ENCODE measurements around the gene GPR132. TPM values are rescaled to one million over a fixed set of nuclear protein-coding genes. Genes with fewer than 3 reads are reported as not detected.

The GPR132 gene
- total RNA-seq, 1 donor from 2014 or later, result 1.5 TPM

DNA sequence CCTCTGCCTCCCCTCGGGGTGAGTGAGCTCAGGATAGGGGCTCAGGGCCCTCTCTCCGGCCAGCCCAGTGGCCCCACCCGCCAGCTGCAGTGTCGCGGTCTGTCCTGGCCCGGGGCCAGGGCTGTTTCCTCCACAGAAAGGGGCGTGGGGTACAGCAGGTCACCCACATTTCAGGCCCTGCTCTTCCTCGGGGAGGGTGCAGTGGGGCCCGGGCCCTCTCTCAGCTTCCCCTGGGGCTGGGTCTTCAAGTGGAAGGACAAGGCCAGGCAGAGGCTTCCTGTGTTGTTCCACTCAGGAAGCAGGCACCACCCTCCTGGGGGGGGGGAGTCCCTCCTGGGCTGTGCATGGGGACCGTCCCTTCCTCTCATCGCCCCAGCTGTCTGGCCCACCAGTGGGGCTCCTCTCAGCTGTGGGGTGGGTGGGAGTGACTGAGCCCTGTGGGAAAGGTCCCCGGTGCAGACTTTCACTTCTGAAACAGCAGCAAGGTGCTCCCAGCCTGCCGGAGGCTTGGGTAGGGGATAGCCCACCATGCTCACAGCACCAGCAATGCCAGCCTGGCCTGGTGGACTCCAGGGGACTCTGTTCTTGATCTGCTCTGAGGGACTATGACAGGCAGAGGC, 3.7 kb downstream of the GPR132 start:
- no peak for DNase-seq

DNA sequence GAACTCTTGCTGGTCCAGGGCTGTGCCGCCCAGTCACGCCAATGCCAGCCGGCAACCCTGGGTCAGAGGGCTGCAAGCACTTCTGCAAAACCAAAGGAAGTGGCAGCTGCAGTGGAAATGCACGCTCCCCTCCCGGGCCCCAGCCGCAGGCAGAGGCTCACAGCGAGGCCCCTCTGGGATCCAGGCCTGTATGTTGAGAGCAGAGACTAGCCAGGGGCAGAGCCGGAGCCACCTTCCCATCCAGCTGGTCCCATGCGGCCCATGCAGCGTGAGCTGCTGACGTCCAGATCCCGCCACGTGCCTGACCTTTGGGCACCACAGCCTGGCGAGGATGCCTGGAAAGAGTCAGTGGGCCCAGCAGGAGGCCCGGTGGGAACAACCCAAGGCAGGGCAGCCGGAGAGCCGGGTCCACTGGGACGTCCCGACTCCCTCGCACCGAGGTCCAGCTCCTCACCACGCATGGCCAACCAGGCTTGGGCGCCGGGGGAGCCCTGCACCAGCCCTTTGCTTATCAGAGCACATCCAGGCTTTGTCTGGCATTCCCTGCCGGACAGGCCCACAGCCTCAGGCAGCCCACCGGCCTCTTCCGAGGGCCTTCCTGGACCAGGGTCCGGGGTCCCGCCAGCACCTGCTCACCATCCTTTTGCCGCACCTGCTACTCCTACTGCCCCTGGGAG, 4.3 kb downstream of the GPR132 start:
- DNase-seq, result peak; percentile 73

DNA sequence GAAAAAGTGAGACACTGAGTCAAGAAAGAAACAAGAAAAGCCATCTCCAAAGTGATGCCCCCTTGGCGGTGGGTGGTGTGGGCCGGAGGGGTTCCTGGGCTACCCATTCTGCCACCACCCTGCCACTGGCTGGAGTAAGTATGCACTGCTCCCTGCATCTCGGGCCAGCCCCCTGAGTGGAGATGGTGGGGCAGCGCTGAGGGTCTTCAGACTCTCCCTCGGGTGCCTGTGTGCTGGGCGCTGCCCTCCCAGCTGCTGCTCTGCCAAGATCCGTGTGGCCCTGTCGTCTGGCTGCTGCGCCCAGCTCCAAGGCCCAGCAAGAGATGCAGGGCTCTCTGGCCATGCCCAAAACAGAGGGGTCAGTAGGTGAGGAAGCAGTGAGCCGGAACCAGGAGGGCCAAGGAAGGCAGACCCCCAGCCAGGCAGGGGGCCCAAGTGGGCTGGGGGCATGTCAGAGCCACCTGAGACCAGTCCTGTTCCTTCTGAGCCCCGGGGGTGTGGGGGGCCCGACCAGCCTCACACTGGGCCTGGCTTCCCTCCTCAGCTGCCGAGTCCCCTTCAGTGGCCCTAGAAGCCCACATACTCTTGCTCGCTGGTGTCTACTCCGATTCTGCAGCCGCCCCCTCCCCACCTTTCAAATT, 5.2 kb downstream of the GPR132 start:
- DNase-seq, result no peak

- peak; percentile 64 for DNase-seq
These were observed 6.0 kb downstream of the GPR132 start for GRCh38 chr14:105059035-105059924.

DNA sequence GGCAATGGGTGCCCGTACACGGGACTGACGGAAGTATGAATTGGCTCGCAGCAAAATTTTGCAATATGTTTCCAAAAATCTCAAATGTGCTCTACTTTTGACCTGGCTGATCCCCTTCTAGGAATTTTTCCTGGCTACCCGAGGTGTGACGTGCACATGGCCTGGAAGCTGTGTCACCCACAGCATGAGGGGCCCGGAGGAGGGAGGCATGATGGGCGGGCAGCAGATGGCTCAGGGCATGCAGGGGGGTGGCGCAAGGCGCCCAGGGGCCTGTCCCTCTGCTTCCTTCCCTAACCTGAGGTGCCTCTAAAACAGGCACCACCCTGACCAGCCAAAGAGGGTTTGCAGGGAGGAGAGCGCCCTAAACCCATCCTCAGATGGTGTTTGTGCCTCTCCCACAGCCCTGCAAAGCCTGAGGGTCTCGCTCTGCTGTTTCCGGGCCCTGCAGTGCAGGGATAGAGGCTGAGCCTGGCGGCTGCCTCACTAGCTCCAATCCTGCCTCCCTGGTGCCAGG, 6.7 kb downstream of the GPR132 start:
- no peak for DNase-seq

GRCh38 chr14:105056303-105056831, 8.9 kb downstream of the GPR132 start:
- no peak for DNase-seq

- DNase-seq, result no peak
These were observed 9.4 kb downstream of the GPR132 start for GRCh38 chr14:105055736-105056302.

DNA sequence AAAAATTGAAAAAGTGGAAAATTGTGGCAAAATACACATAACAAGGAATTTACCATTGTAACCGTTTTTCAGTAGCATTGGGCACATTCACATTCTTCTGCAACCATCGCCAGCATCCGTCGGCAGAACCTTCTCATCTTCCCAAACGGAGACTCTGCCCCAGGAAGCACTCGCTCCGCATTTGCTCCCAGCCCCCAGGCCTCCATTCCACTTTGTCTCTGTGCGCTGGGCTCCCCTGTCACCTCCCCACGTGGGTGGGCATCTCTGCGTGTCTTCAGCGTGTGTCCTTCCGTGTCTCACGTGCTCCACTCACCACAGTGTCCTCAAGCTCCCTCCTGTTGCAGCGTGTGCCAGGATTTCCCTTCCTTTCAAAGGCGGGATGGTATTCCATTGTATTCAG, 9.9 kb downstream of the GPR132 start:
- no peak for DNase-seq

- DNase-seq, result no peak
These were observed 11.2 kb downstream of the GPR132 start for GRCh38 chr14:105053996-105054395.

DNA sequence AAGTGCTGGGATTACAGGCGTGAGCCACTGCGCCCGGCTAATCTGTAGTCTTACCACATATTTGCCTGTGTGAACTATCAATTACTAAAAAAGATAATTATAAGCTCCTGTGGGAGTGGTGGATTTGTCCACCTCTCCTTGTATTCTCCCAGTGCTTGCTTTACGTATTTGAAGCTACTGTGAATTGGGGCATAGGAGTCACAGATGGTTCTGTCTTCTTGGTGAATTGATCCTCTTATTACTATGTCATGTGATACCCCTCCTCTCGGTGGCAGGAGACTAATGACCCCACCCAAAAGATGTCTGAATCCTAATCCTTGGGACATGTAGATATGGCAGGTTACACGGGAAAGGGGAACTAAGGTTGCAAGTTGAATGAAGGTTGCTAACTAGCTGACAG, 11.8 kb downstream of the GPR132 start:
- no peak for DNase-seq

DNA sequence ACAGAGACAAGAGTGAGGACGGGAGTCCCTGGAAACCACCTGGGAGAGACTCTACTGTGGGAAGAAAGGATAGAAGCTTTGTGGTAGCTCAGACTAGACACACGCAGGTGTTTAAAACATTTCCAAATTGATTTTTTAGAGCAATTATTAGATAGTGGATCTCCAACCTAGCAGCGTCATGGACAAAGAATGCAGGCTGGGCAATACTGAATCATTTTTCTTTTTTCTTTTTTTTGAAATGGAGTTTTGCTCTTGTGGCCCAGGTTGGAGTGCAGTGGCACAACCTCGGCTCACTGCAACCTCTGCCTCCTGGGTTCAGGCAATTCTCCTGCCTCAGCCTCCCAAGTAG, 13.1 kb downstream of the GPR132 start:
- DNase-seq, result no peak

- no peak for DNase-seq
These were observed 13.8 kb downstream of the GPR132 start for GRCh38 chr14:105051182-105052109.

DNA sequence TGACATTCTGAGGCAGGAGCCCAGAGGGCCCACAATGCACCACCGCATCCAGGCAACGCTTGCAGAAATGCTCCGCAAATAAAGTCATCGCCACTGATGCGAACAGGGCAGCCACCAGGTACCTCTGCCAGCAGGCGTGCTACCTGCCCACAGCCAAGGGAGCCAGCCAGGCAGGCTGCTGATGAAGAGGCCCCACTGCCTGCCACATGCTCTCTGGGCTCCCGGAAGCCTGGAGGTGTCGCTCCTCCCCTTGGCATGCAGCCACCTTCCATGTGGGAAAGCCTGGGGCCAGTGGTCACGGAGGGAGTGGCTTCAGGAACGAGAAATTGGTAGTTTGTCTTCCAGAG, 14.7 kb downstream of the GPR132 start:
- no peak for DNase-seq

DNA sequence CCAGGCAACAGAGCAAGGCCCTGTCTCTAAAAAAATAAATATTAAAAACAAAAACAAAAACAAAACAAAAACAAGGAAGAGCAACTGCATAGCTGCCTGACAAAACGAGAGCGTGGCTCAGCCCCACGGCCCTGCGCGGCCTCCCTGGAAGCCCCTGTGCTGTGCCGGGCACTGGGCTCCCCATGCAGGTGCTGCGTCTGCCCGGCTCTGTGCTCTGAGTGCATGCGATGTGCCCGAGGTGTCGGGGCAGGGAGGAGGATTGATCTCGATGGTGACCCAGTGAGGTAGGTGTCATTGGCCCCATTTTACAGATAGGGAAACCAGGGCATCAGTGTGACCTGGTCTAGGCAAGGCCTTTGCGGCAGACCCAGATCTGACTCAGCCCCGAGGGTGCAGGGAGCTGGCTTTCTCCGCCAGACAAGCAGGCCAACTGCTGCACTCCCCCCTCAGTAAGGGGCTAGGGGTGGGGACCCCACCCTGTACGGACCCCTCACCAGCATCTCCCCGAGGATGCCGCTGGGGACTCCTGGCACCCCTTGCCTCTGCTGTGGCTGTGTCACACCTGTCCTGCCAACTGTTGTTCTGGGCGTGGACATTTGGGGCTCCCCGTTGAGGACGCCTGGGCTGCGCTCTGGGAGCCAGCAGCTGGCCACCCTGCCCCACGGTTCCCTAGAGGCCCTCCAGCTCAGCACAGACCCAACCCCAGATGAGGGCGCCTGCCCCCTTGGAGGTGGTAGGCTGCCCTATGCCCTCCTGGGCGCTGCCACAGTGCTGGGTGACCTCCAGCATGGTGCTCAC, 15.3 kb downstream of the GPR132 start:
- DNase-seq, result no peak

DNA sequence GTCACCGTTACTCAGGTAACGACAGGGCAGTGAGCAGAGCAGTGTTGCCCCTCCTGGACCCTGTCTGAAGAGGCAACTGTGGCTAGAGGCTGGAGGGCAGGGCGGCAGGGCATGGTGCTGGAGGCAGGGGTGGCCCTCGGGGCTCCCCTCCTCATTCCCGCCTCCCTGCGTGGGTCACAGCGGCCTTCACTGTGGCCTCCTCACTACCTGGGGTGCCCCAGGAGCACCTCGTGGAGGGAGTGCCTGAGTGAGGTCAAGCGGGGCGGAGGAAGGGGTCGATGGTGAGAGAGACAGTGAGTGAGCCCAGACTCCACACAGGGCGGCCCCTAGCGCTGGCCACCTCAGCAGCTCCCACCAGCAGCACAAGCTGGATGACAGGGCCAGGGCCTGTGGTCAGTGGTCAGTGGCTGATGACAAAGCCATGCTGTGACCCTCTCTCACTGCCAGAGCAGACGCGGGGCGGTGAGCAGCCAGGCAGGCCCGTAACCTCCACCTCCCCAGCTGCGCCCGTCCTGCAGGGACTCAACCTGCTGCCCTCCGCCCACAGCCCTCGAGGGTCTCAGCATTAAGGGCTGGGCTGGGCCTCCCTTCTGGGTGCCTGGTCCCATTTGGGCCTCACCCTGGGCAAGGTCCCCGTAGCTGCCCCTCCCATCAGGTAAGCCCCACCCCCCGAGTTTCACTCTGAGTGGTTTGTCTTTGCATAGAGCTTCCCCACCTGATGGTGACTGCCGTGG, 17.8 kb downstream of the GPR132 start:
- no peak for DNase-seq

- DNase-seq, result no peak
These were observed 18.3 kb downstream of the GPR132 start for GRCh38 chr14:105046891-105047282.

- DNase-seq, result peak; percentile 95
These were observed 19.4 kb downstream of the GPR132 start for GRCh38 chr14:105045710-105046326.

DNA sequence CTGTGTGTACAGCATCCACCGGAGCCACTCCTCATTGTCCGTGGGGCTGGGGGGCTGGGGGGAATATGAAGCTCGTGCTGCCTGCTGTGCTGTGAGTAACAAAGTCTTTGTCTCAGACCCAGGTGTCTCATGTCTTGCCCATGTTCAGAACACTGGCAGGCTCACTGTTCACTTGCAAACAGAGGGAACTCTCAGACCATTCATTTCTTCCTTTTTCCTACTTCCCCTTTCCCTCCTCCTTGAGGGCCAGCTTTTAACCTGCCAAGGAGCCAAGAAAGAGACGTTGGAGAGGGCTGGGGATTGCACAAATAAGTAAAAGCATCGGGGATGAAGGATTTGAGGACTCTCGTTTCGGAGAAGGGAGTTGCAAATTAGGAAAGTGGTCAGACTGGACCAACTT, 21.6 kb downstream of the GPR132 start:
- no peak for DNase-seq

- no peak for DNase-seq
These were observed 22.4 kb downstream of the GPR132 start for GRCh38 chr14:105042813-105043212.

Measured in tongue (tissue), 2 donors.